Liver (tissue), 3 donors: ENCODE measurements around the gene RSRP1.
"Not testable (repeated sequence)": the region's sequence is repeated elsewhere in the genome, so short reads cannot be mapped to it uniquely, and the experiment has no call there.

ENCODE experiments used
- JUND ChIP-seq, 2 donors: IDR thresholded peaks; 2 replicates each; pipeline ENCODE4 v1.6.1; 2016; ENCODE audit warnings: antibody characterized with exemption in 2 of 2
- RAD21 ChIP-seq, 2 donors: IDR thresholded peaks; 2 replicates each; pipeline ENCODE4 v1.6.1; 2016; ENCODE audit warnings: antibody characterized with exemption in 2 of 2, mild to moderate bottlenecking in 2 of 2
- SP1 ChIP-seq: IDR thresholded peaks from 2 replicates; pipeline ENCODE4 v1.6.1; 2018; ENCODE audit warnings: antibody characterized with exemption, mild to moderate bottlenecking
- TF ChIP-seq, protein P1 (sequence below): fragments of 150-350 bp; IDR thresholded peaks from 2 replicates; pipeline ENCODE4 v1.5.1; 2017; ENCODE audit warnings: improper control_type of control experiment, low read depth, low read length; ENCODE audit not compliant: missing input control
- TF ChIP-seq, protein P2 (sequence below): IDR thresholded peaks from 2 replicates; pipeline ENCODE4 v1.6.1; 2016; ENCODE audit warnings: antibody characterized with exemption
- TF ChIP-seq, protein P3 (sequence below): IDR thresholded peaks from 2 replicates; pipeline ENCODE4 v1.6.1; 2016; ENCODE audit warnings: antibody characterized with exemption
- donor health status: healthy.
- donor health status: healthy.

DNA sequence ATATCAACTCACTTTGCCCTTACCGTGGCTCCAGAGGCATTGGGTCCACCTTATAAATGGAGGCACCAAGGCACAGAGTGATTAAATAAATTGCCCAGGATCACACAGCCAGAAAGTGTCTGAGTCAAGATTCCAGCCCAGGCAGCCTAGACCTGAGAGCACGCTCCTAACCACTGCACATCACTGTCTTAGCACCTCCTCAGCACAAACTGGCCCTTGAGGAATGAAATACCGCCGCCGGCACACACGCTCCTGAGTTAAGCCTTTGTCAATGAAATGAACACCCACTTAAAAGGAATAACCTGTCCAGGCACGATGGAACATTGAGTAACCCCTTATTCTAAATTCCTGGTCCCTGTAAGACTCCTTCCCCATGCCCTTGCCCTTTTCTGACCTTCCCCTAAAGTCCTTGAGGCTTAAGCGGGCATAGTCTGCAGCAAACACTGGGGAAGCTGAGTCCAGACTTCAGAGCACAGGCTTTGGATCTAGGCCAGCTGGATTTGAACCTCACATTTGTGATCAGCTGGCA lies 41.4 kb upstream of the RSRP1 start:
- TF ChIP-seq, protein P1, sequence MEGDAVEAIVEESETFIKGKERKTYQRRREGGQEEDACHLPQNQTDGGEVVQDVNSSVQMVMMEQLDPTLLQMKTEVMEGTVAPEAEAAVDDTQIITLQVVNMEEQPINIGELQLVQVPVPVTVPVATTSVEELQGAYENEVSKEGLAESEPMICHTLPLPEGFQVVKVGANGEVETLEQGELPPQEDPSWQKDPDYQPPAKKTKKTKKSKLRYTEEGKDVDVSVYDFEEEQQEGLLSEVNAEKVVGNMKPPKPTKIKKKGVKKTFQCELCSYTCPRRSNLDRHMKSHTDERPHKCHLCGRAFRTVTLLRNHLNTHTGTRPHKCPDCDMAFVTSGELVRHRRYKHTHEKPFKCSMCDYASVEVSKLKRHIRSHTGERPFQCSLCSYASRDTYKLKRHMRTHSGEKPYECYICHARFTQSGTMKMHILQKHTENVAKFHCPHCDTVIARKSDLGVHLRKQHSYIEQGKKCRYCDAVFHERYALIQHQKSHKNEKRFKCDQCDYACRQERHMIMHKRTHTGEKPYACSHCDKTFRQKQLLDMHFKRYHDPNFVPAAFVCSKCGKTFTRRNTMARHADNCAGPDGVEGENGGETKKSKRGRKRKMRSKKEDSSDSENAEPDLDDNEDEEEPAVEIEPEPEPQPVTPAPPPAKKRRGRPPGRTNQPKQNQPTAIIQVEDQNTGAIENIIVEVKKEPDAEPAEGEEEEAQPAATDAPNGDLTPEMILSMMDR, result not testable (repeated sequence)
- TF ChIP-seq, protein P2, sequence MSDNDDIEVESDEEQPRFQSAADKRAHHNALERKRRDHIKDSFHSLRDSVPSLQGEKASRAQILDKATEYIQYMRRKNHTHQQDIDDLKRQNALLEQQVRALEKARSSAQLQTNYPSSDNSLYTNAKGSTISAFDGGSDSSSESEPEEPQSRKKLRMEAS, result not testable (repeated sequence)
- not testable (repeated sequence) for TF ChIP-seq SP1; JUND (IDR thresholded peaks at IDR 0.05); RAD21 (IDR thresholded peaks at IDR 0.05)
- TF ChIP-seq, protein P3, sequence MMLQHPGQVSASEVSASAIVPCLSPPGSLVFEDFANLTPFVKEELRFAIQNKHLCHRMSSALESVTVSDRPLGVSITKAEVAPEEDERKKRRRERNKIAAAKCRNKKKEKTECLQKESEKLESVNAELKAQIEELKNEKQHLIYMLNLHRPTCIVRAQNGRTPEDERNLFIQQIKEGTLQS, result not testable (repeated sequence)
